NT2/D1 (cell line): ENCODE results near the gene SERPINB12.
A peak's percentile ranks its signal among the peaks of the same experiment; 100 is the strongest.

Experiments used
- DNase-seq: peaks from one replicate; pipeline ENCODE4 v3.0.0-alpha.2; 2011; ENCODE audit warnings: low read depth, low spot score
- H3K27me3 ChIP-seq: 2 replicates; pipeline ENCODE4 v1.6.0; 2011; ENCODE audit warnings: mild to moderate bottlenecking; ENCODE audit not compliant: insufficient read length, insufficient read depth
- H3K36me3 ChIP-seq: 2 replicates; pipeline ENCODE4 v1.6.1; 2011; ENCODE audit warnings: mild to moderate bottlenecking, low read length, mixed read lengths; ENCODE audit not compliant: insufficient read depth, insufficient read length
- H3K4me1 ChIP-seq: 2 replicates; pipeline ENCODE4 v1.5.1; 2011; ENCODE audit not compliant: insufficient read depth, insufficient read length
- H3K4me3 ChIP-seq: 2 replicates; pipeline ENCODE4 v1.5.1; 2011; ENCODE audit warnings: low read depth; ENCODE audit not compliant: insufficient read length
- H3K9ac ChIP-seq: 2 replicates; pipeline ENCODE4 v1.6.0; 2011; ENCODE audit warnings: low read depth; ENCODE audit not compliant: insufficient read length
- H3K9me3 ChIP-seq: 2 replicates; pipeline ENCODE4 v1.5.1; 2011; ENCODE audit warnings: mild to moderate bottlenecking, low read length; ENCODE audit not compliant: insufficient read depth
- SUZ12 ChIP-seq: IDR thresholded peaks from 2 replicates; pipeline ENCODE4 v1.6.1; 2011; ENCODE audit not compliant: insufficient read length, insufficient read depth; ENCODE audit errors: extremely low read depth
- YY1 ChIP-seq: IDR thresholded peaks from 2 replicates; pipeline ENCODE4 v1.6.1; 2011; ENCODE audit not compliant: insufficient read length, insufficient read depth
- ZNF274 ChIP-seq: IDR thresholded peaks from 2 replicates; pipeline ENCODE4 v1.6.1; 2011; ENCODE audit warnings: mild to moderate bottlenecking, low read depth, low read length

The SERPINB12 gene, protein sequence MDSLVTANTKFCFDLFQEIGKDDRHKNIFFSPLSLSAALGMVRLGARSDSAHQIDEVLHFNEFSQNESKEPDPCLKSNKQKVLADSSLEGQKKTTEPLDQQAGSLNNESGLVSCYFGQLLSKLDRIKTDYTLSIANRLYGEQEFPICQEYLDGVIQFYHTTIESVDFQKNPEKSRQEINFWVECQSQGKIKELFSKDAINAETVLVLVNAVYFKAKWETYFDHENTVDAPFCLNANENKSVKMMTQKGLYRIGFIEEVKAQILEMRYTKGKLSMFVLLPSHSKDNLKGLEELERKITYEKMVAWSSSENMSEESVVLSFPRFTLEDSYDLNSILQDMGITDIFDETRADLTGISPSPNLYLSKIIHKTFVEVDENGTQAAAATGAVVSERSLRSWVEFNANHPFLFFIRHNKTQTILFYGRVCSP

DNA sequence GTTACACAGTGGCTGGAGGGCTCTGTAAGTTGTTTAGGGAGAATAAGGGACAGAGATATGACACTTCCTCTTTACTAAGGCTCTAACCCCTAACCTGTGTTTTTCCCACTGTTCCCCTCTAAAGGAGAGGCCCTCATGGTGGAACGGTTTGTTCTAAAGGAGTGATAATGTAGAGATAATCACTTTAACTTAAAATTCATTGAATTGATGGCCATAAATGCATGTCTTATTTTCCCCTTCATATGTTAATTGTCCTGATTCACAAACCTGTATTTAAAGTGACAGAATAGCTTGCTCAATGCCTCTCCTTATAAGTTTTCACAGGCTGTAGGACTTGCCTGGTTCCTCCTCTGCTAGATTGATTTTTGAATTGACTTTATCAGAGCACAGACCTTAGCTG lies at the start of gene SERPINB12:
Gene SERPINB12 (plus strand): TSS at position 301 of the 400 bp plus-strand sequence. CDS start 13,791 bp downstream, outside the sequence.
- H3K9ac ChIP-seq = no peak within 1 kb of the TSS
- no peaks in the 10 kb centered on the region for H3K36me3 ChIP-seq
- no peak for DNase-seq

DNA sequence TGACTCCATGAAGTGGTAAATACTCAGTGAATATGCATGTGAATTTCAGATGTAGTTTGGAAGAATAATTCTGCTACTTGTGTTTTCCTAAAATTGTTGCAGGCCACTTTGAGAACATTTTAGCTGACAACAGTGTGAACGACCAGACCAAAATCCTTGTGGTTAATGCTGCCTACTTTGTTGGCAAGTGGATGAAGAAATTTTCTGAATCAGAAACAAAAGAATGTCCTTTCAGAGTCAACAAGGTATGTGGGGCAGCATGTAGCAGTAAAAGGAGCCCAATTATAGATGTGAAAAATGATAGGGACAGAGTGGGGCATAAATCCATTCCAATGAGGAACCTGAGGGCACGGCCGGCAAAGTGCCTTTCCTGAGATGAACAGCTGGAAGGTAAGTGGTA lies 49.3 kb upstream of the SERPINB12 start:
- H3K9me3 ChIP-seq = no peaks in the 10 kb centered on the region
- no peak overlapping the region for H3K4me3 ChIP-seq
- H3K4me1 ChIP-seq = no peaks in the 10 kb centered on the region
- H3K27me3 ChIP-seq = no peaks in the 10 kb centered on the region
- no peak overlapping the region for H3K9ac ChIP-seq
- TF ChIP-seq YY1 (no peak), ZNF274 (no peak), SUZ12 (no peak)
- DNase-seq = no peak
- no peaks in the 10 kb centered on the region for H3K36me3 ChIP-seq

More for the DNA sequence above, at the start of gene SERPINB12:
- Histone ChIP-seq H3K27me3 (no peaks in the 10 kb centered on the region), H3K4me3 (no peak within 1 kb of the TSS), H3K4me1 (no peaks in the 10 kb centered on the region), H3K9me3 (no peaks in the 10 kb centered on the region)
- TF ChIP-seq SUZ12 = no peak
- no peak for TF ChIP-seq YY1
- TF ChIP-seq ZNF274 = no peak

DNA sequence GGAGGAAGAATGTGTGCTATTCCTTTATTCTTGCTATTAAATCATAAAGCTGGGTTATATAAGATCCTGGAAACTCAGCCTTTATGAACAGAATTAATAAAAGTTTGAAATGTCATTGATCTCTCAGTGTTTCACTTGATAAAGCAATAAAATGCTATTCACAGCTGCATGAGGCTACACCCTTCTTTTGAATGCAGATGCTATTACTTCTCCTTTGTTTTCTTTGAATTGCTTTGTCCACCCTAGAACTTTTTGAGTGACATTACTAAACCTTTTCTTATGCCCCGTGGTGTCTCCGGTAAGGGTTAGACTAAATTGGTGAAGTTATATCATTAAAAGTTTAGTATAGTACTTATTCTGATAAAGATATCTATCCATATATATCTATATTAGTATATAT lies 46.5 kb upstream of the SERPINB12 start:
- no peaks in the 10 kb centered on the region for H3K27me3 ChIP-seq
- DNase-seq = no peak
- H3K9me3 ChIP-seq = no peaks in the 10 kb centered on the region
- TF ChIP-seq YY1 = no peak
- TF ChIP-seq ZNF274 = no peak
- TF ChIP-seq SUZ12 = no peak
- no peaks in the 10 kb centered on the region for H3K4me1 ChIP-seq
- no peak overlapping the region for H3K4me3 ChIP-seq
- H3K9ac ChIP-seq = no peak overlapping the region
- no peaks in the 10 kb centered on the region for H3K36me3 ChIP-seq

DNA sequence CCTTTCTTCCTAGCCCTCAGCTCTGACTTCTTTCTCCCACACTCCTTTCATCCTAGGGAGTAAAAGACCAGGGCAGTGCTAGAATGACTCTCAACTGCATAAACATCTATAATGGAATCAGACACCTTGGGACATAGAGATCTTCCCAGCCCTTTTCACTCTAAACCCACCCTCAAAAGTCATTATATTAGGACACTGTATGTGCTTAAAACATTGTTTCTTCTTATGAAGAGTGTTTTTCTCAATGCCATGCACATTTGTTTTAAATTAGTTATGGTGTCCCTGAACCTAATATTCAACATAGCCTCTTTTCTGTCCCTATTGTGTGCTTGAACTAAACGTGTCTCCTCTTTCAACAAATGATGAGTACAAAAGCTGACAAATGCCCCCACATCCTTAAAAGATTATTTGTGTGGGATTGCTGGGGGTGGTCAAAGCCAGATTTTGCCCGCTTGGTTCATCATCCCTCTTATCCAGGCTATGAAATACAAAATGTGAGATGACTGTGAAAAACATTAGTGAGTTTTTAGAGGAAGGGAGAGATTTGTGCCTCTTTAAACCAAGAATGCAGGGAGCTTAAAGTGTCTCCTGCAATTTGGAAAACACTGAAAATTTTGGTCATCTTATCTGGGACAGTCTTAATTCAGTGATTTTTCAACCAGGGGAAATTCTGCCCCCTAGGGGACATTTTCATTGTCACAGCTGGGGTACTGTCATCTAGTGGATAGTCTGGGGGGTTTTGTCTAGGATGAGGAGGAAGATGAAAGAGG lies 36.4 kb upstream of the SERPINB12 start:
- Histone ChIP-seq H3K4me1 (no peaks in the 10 kb centered on the region), H3K9me3 (no peaks in the 10 kb centered on the region), H3K9ac (no peak overlapping the region), H3K27me3 (no peaks in the 10 kb centered on the region), H3K36me3 (no peaks in the 10 kb centered on the region), H3K4me3 (no peak overlapping the region)
- TF ChIP-seq SUZ12 (no peak), ZNF274 (no peak), YY1 (no peak)
- peak; percentile 23 for DNase-seq

DNA sequence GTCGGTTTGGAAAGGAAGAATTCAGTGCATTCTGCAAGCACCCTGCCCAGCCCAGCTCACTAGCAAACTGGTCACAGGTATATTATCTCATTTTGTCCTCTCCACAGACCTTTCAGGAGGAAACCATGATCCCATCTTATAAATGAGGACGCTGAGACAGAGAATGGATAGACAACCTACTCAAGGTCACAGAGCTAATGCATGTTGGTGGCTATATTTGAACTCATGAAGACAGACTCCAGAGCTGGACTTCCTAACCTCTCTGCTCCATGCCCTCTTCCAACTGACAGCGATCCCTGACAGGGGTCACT lies 35.9 kb upstream of the SERPINB12 start:
- H3K27me3 ChIP-seq = no peaks in the 10 kb centered on the region
- DNase-seq = no peak
- H3K9ac ChIP-seq = no peak overlapping the region
- no peaks in the 10 kb centered on the region for H3K4me1 ChIP-seq
- no peak overlapping the region for H3K4me3 ChIP-seq
- H3K36me3 ChIP-seq = no peaks in the 10 kb centered on the region
- no peaks in the 10 kb centered on the region for H3K9me3 ChIP-seq
- TF ChIP-seq YY1 = no peak
- no peak for TF ChIP-seq ZNF274
- TF ChIP-seq SUZ12 = no peak

DNA sequence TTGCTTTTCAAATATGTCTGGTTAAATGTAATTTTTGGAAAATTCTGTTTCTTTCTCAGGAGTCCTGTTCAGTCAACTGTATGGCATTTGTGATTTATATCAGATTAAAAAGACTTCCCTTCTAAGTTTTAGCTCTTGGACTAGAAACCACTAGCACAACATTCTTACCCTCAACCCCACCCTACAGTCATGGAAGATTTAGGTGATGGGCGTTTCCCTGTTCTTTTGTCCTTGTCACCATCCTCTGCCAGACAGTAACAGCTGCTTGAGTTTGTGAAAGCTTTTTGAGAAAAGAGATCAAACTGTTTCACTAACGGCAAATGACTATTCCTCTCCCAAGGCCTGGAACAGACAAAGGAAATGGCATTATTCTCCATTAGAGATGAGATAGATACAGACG lies 33.6 kb upstream of the SERPINB12 start:
- Histone ChIP-seq H3K4me1 (no peaks in the 10 kb centered on the region), H3K36me3 (no peaks in the 10 kb centered on the region), H3K9me3 (no peaks in the 10 kb centered on the region), H3K27me3 (no peaks in the 10 kb centered on the region), H3K9ac (no peak overlapping the region), H3K4me3 (no peak overlapping the region)
- TF ChIP-seq SUZ12 = no peak
- TF ChIP-seq YY1 = no peak
- TF ChIP-seq ZNF274 = no peak
- no peak for DNase-seq

DNA sequence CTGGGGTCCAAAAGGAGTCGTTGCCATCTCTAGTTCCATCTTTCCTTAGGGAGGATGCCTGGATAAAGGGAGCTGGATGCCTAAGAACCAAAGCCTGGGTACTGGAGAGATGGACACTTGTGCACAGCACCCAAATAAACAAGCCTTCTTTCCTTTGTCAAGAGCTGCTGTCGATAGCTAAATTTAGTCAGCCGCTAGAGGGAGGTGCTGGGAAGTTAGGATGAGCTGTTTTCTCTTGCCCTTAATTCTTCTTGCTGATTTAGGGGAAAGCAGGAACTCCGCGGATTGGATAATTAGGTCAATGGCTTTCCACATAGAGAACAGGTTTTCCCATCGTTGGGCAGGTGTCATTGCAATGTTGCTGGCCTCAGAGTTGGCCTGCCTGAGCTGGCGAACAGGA lies 30.9 kb upstream of the SERPINB12 start:
- no peaks in the 10 kb centered on the region for H3K9me3 ChIP-seq
- H3K9ac ChIP-seq = no peak overlapping the region
- no peak for TF ChIP-seq SUZ12
- TF ChIP-seq YY1 = no peak
- no peak for TF ChIP-seq ZNF274
- H3K36me3 ChIP-seq = no peaks in the 10 kb centered on the region
- no peaks in the 10 kb centered on the region for H3K4me1 ChIP-seq
- H3K27me3 ChIP-seq = no peaks in the 10 kb centered on the region
- H3K4me3 ChIP-seq = no peak overlapping the region
- peak; percentile 47 for DNase-seq
